Lower leg skin (tissue), 3 donors: ENCODE measurements around the gene SDK1.

Source experiments
- POLR2A ChIP-seq, 2 donors: fragments of 450-650 bp; IDR thresholded peaks; one replicate each; pipeline ENCODE4 v1.6.1; 2016 to 2017; ENCODE audit warnings: antibody characterized with exemption in 2 of 2, mild to moderate bottlenecking in 1 of 2, moderate library complexity in 1 of 2
- TF ChIP-seq, protein P1 (sequence below), 3 donors: fragments of 450-650 bp; IDR thresholded peaks; one replicate each; pipeline ENCODE4 v1.5.1; 2016; ENCODE audit warnings: antibody characterized with exemption in 3 of 3, mild to moderate bottlenecking in 3 of 3, moderate library complexity in 2 of 3

DNA sequence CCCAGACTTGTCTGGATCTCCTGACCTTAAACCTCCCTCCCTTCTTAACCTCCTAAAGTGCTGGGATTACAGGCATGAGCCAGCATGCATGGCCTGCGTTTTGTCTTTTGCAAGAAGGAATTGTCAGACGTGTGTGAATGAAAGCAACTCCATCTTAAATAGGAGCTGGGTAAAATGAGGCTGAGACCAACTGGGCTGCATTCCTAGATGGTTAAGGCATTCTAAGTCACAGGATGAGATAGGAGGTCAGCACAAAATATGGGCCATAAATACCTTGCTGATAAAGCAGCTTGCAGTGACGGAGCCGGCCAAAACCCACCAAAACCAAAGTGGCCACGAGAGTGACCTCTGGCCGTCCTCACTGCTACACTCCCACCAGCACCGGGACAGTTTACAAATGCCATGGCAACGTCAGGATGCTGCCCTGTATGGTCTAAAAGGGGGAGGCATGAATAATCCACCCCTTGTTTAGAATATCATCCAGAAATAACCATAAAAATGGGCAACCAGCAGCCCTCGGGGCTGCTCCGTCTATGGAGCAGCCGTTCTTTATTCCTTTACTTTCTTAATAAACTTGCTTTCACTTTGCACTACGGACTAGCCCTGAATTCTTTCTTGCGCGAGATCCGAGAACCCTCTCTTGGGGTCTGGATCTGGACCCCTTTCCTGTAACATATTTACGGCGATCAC, 41.2 kb upstream of the SDK1 start:
- TF ChIP-seq, protein P1, sequence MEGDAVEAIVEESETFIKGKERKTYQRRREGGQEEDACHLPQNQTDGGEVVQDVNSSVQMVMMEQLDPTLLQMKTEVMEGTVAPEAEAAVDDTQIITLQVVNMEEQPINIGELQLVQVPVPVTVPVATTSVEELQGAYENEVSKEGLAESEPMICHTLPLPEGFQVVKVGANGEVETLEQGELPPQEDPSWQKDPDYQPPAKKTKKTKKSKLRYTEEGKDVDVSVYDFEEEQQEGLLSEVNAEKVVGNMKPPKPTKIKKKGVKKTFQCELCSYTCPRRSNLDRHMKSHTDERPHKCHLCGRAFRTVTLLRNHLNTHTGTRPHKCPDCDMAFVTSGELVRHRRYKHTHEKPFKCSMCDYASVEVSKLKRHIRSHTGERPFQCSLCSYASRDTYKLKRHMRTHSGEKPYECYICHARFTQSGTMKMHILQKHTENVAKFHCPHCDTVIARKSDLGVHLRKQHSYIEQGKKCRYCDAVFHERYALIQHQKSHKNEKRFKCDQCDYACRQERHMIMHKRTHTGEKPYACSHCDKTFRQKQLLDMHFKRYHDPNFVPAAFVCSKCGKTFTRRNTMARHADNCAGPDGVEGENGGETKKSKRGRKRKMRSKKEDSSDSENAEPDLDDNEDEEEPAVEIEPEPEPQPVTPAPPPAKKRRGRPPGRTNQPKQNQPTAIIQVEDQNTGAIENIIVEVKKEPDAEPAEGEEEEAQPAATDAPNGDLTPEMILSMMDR (IDR thresholded peaks at IDR 0.05): no peak
- TF ChIP-seq POLR2A (IDR thresholded peaks at IDR 0.05): no peak
